HG02943 (cell line): ENCODE data around the gene STK32B.
"Not testable (repeated sequence)": the region's sequence is repeated elsewhere in the genome, so short reads cannot be mapped to it uniquely, and the experiment has no call there.

Experiments
- ATAC-seq: cut with Tn5 transposase; IDR thresholded peaks from one replicate; pipeline ENCODE4 v1.9.1; 2021; ENCODE audit warnings: mild to moderate bottlenecking, low read depth, moderate library complexity; ENCODE audit not compliant: unreplicated experiment

The STK32B gene

GRCh38 chr4:5412751-5413150, 361.5 kb downstream of the STK32B start:
- no peak for ATAC-seq

- no peak for ATAC-seq
Measured at GRCh38 chr4:5416637-5417036, 365.4 kb downstream of the STK32B start.

- no peak for ATAC-seq
Measured at GRCh38 chr4:5420266-5420665, 369.0 kb downstream of the STK32B start.

- no peak for ATAC-seq
Measured at GRCh38 chr4:5421416-5421815, 370.1 kb downstream of the STK32B start.

- ATAC-seq, result no peak
Measured at GRCh38 chr4:5422195-5422594, 370.9 kb downstream of the STK32B start.

GRCh38 chr4:5423670-5424069, 372.4 kb downstream of the STK32B start:
- no peak for ATAC-seq

- no peak for ATAC-seq
Measured at GRCh38 chr4:5424211-5424610, 372.9 kb downstream of the STK32B start.

GRCh38 chr4:5424901-5425300, 373.6 kb downstream of the STK32B start:
- no peak for ATAC-seq

GRCh38 chr4:5429747-5430146, 378.5 kb downstream of the STK32B start:
- ATAC-seq, result no peak

- no peak for ATAC-seq
Measured at GRCh38 chr4:5433196-5433595, 381.9 kb downstream of the STK32B start.

GRCh38 chr4:5435201-5435600, 383.9 kb downstream of the STK32B start:
- ATAC-seq, result no peak

GRCh38 chr4:5435823-5436222, 384.5 kb downstream of the STK32B start:
- no peak for ATAC-seq

- ATAC-seq, result not testable (repeated sequence)
Measured at GRCh38 chr4:5443976-5444802, 392.9 kb downstream of the STK32B start.

GRCh38 chr4:5444918-5445517, 393.7 kb downstream of the STK32B start:
- no peak for ATAC-seq

GRCh38 chr4:5446595-5447226, 395.4 kb downstream of the STK32B start:
- no peak for ATAC-seq

- no peak for ATAC-seq
Measured at GRCh38 chr4:5447755-5448154, 396.5 kb downstream of the STK32B start.

- no peak for ATAC-seq
Measured at GRCh38 chr4:5448221-5448620, 396.9 kb downstream of the STK32B start.

- ATAC-seq, result no peak
Measured at GRCh38 chr4:5451243-5451642, 400.0 kb downstream of the STK32B start.

GRCh38 chr4:5452156-5452555, 400.9 kb downstream of the STK32B start:
- ATAC-seq, result no peak

GRCh38 chr4:5455003-5455585, 403.8 kb downstream of the STK32B start:
- no peak for ATAC-seq

GRCh38 chr4:5456296-5456845, 405.1 kb downstream of the STK32B start:
- ATAC-seq, result no peak
